Adrenal gland (tissue), 12 donors: Measurements from ENCODE around the gene YAF2. TPM values are rescaled to one million over a fixed set of nuclear protein-coding genes. Genes with fewer than 3 reads are reported as not detected.
A peak's percentile ranks its signal among the peaks of the same experiment; 100 is the strongest.

Source experiments
- DNase-seq, 7 donors: peaks; one replicate each; pipeline ENCODE4 v3.0.0-alpha.2; 2019 to 2020
- H3K27ac ChIP-seq, 5 donors: fragments of 200-600 bp; sonication (generic) in 4 of 5; 1 replicate in 3 of 5; 2 replicates in 2 of 5; pipeline versions ENCODE4 v1.5.1 to v1.8.0; 2016 to 2020; ENCODE audit warnings: mild to moderate bottlenecking in 1 of 5
- H3K27me3 ChIP-seq: fragments of 200-600 bp; 2 replicates; pipeline ENCODE4 v1.8.0; 2021
- H3K36me3 ChIP-seq, 2 donors: fragments of 200-600 bp; replicated peaks in 1 of 2; 1 replicate in 1 of 2; 2 replicates in 1 of 2; pipeline versions ENCODE4 v1.5.1 to v1.8.0; 2018 to 2022
- H3K4me1 ChIP-seq, 2 donors: fragments of 200-600 bp; replicated peaks in 1 of 2; 1 replicate in 1 of 2; 2 replicates in 1 of 2; pipeline versions ENCODE4 v1.5.1 to v1.8.0; 2018 to 2021
- H3K4me3 ChIP-seq, 4 donors: fragments of 200-600 bp; sonication (generic) in 3 of 4; one replicate each; pipeline ENCODE4 v1.5.1; 2016 to 2018
- H3K9me3 ChIP-seq, 3 donors: fragments of 200-600 bp; sonication (generic) in 1 of 3; replicated peaks in 1 of 3; 1 replicate in 2 of 3; 2 replicates in 1 of 3; pipeline versions ENCODE4 v1.5.1 to v1.8.0; 2016 to 2021
- POLR2A ChIP-seq, 2 donors: fragments of 450-650 bp; IDR thresholded peaks; one replicate each; pipeline ENCODE4 v1.6.1; 2017; ENCODE audit warnings: antibody characterized with exemption in 2 of 2, mild to moderate bottlenecking in 2 of 2, moderate library complexity in 1 of 2
- WGBS, 4 donors: extraction: QIAGEN DNeasy Blood & Tissue Kit in 2 of 4; methylation state at CpG; one replicate each; pipeline versions ENCODE4 v1.1.5 to v1.1.7; 2013 to 2017; 5-methylcytosine and 5-hydroxymethylcytosine counted together
- intact Hi-C, 2 donors: fragments of 100-400 bp; cut with DNase I; formaldehyde crosslinking; loops; one replicate each; pipeline versions ENCODE4 v1.14.1 to v1.15.0; 2022 to 2023
- polyA plus RNA-seq, 3 donors: library from polyadenylated mRNA; stranded (reverse); fragments of 200-250 nt in 2 of 3; fragments of 350-450 nt in 1 of 3; fragmentation: Illumina TruSeq in 1 of 3; extraction: RNeasy Lipid Tissue Mini Kit (QIAGEN cat#74804) in 1 of 3; gene quantifications; one replicate each; pipeline ENCODE4 v1.2.3, GENCODE V29; 2013 to 2014
- total RNA-seq, 9 donors: library from RNA; depleted of rRNA in 4 of 9; stranded (reverse); fragments of >200 nt in 4 of 9; fragments of 120-200 nt in 1 of 9; fragmentation: NEBNext Ultra II Directional in 1 of 9; extraction: Animal tissue kit (Norgen Biotek cat#: 25700) in 1 of 9; gene quantifications; one replicate each; pipeline versions ENCODE4 v1.1.0 to v1.2.4, GENCODE V29; 2013 to 2023
- TF ChIP-seq, protein P1 (sequence below), 6 experiments: fragments of 450-650 bp in 4 of 6; fragments of 200-600 bp in 2 of 6; sonication (generic) in 1 of 6; IDR thresholded peaks; 1 replicate in 5 of 6; 2 replicates in 1 of 6; pipeline versions ENCODE4 v1.5.1 to v1.8.0; 2016 to 2021; ENCODE audit warnings: antibody characterized with exemption in 6 of 6, mild to moderate bottlenecking in 2 of 6, moderate library complexity in 1 of 6
- donor health status: healthy with polysubstance abuse.
- donor health status: Bipolar disorder and iron deficiency.
- donor health status: DM: yes; HTN: yes; CAD: no.
- donor health status: DM: no; HTN: no; CAD: no.
- donor health status: DM: no; HTN: no; CAD: no.
- donor health status: DM: yes; HTN: yes; CAD: no.

Gene YAF2
- total and polyA plus RNA-seq, 12 donors: 10.4 to 39.2 (median 24.6) TPM

DNA sequence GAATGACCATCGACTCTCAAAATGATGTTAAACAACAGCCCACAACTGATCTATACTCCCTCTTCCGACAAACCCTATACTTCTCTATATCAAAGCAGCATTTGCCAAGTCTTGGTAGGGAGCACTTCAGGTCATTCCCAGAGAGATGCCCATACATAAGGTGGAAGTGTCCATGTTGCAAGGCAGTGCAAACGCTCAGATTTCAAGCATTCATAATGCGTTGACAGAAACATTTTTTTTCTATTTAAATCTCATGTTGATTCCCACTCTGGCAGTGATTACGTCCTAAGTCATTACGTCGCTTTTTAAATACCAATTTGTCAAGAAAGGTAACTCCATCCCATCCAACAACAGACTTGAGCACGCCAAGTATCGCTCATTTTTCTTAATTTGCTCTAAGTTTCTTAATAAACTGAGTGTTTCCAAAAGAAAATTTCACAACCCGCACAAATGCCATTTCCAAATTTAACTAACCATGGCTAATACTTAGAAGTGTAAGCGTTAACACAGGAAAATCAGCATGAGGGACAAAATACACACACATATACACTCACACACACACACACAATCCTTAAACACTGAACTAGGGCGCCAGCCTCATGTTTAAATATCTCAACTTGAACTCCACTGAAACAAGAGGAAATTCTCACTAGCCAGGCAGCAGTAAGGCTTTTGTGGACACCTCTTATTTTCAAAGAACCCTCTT is 94.4 kb downstream of the YAF2 start:
- Histone ChIP-seq H3K4me1 (peaks cover 14 to 29% of the 10 kb centered on the region in 2 donors), H3K27ac (peak overlapping the region in 4 of 5 donors; percentile 69 to 93 (median 82)), H3K36me3 (no peaks in the 10 kb centered on the region), H3K4me3 (peak overlapping the region; percentile 21 to 85 (median 58)), H3K9me3 (no peaks in the 10 kb centered on the region), H3K27me3 (no peaks in the 10 kb centered on the region)
- TF ChIP-seq, protein P1, sequence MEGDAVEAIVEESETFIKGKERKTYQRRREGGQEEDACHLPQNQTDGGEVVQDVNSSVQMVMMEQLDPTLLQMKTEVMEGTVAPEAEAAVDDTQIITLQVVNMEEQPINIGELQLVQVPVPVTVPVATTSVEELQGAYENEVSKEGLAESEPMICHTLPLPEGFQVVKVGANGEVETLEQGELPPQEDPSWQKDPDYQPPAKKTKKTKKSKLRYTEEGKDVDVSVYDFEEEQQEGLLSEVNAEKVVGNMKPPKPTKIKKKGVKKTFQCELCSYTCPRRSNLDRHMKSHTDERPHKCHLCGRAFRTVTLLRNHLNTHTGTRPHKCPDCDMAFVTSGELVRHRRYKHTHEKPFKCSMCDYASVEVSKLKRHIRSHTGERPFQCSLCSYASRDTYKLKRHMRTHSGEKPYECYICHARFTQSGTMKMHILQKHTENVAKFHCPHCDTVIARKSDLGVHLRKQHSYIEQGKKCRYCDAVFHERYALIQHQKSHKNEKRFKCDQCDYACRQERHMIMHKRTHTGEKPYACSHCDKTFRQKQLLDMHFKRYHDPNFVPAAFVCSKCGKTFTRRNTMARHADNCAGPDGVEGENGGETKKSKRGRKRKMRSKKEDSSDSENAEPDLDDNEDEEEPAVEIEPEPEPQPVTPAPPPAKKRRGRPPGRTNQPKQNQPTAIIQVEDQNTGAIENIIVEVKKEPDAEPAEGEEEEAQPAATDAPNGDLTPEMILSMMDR (IDR thresholded peaks at IDR 0.05): no peak
- no peak for TF ChIP-seq POLR2A (IDR thresholded peaks at IDR 0.05)
- intact Hi-C loops: no loop called here
- no peak for DNase-seq
- 17 to 21% (median 19%) methylated on average over 12 of the region's 12 CpGs for WGBS, 4 donors

DNA sequence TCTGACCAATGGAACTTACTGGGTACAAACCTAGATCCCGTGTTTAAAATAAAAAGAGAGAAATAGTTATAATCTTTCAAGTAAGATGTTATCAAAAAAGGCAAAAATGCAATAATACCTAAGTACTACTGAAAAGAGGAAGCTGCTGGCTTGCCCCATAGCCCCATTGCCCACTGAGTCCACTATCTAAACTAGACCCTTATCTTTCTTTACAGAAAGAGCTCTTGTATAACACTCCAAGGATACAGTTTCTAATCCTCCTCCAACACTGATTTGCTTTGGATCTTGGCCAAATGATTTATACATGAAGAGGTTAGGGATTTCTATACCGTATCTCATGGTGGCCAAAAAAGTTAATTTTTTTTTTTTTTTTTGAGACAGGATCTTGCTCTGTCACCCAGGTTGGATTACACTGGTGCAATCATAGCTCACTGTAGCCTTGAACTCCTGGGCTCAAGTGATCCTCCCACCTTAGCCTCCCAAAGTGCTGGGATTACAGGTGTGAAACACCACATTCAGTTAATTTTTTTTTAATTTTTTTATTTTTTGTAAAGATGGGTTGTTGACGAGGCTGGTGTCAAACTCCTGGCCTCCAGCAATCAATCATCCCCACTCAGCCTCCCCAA is 96.0 kb downstream of the YAF2 start:
- no peaks in the 10 kb centered on the region for H3K36me3 ChIP-seq
- DNase-seq: no peak
- no peak overlapping the region for H3K4me3 ChIP-seq
- intact Hi-C loops: no loop called here
- no peaks in the 10 kb centered on the region for H3K9me3 ChIP-seq
- H3K27ac ChIP-seq: no peak overlapping the region
- TF ChIP-seq, protein P1 (IDR thresholded peaks at IDR 0.05): no peak
- no peak for TF ChIP-seq POLR2A (IDR thresholded peaks at IDR 0.05)
- H3K4me1 ChIP-seq: peaks cover 14 to 29% of the 10 kb centered on the region in 2 donors
- no peaks in the 10 kb centered on the region for H3K27me3 ChIP-seq
- 84 to 91% (median 86%) methylated on average over 3 of the region's 3 CpGs for WGBS, 4 donors

DNA sequence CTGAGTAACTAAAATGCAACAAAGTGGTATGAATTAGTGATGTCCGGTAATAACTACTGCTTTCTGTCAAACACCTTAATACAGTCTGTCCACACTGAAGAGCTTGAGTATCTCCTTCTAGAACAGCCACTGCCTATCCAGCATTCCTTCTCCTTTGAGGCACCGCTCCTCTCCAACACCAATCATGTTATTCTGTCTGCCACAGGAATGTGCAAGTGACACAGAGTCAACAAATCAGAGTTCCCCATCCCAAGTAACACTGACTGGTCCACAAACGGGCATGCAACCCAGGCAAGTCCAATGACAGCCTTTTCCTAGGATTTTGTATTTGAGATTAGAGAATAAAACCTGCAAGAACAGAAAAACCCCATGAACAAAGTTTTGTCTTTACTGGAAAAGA is 97.1 kb downstream of the YAF2 start:
- H3K36me3 ChIP-seq: no peaks in the 10 kb centered on the region
- DNase-seq: peak in 3 of 7 donors; percentile 18 to 29 (median 22)
- WGBS, 4 donors: 49 to 56% (median 55%) methylated on average over 3 of the region's 3 CpGs
- TF ChIP-seq POLR2A (IDR thresholded peaks at IDR 0.05): no peak
- TF ChIP-seq, protein P1 (IDR thresholded peaks at IDR 0.05): no peak
- no peak overlapping the region for H3K4me3 ChIP-seq
- no peaks in the 10 kb centered on the region for H3K9me3 ChIP-seq
- intact Hi-C loops: no loop called here
- no peak overlapping the region for H3K27ac ChIP-seq
- peaks cover 14 to 29% of the 10 kb centered on the region in 2 donors for H3K4me1 ChIP-seq
- no peaks in the 10 kb centered on the region for H3K27me3 ChIP-seq

DNA sequence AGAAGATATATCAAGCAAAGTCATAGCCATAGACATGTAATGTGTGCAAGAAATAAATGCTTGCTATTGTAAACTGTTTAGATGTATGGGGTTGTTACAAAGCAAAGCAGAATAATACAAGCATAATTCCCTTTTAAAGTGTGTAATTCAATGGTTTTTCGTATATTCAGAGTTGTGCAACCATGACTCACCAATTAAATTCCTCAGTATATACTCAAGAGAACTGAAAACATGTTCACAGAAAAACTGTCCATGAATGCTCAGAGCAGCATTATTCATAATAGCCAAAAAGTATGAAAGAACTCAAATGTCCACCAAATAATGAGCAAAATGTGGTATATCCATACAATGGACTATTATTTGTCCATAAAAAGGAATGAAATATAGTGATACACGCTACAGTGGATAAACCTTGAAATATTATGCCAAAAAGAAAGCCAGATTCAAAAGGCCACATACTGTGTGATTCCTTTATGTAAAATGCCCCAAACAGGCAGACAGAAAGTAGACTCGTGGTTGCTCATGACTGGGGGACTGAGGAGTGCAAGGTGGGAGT is 102.7 kb downstream of the YAF2 start:
- no peaks in the 10 kb centered on the region for H3K9me3 ChIP-seq
- intact Hi-C loops: loop anchor here in 1 of 2 donors (10.0 kb wide), 1 partner anchor 99 kb away; the partner anchor contains the start of gene YAF2

More for the DNA sequence above, 102.7 kb downstream of the YAF2 start:
- TF ChIP-seq POLR2A (IDR thresholded peaks at IDR 0.05): no peak
- TF ChIP-seq, protein P1 (IDR thresholded peaks at IDR 0.05): no peak
- no peaks in the 10 kb centered on the region for H3K36me3 ChIP-seq
- no peak overlapping the region for H3K27ac ChIP-seq
- no peaks in the 10 kb centered on the region for H3K27me3 ChIP-seq
- 74 to 80% (median 78%) methylated on average over 3 of the region's 3 CpGs for WGBS, 4 donors
- H3K4me1 ChIP-seq: peaks cover 9 to 13% of the 10 kb centered on the region in 2 donors
- H3K4me3 ChIP-seq: no peak overlapping the region
- no peak for DNase-seq
